GM12873 (cell line): Measurements from ENCODE around the gene TTC1.

ENCODE experiments used
- CTCF ChIP-seq: IDR thresholded peaks from 2 replicates; pipeline ENCODE4 v1.5.1; 2012; ENCODE audit warnings: low read depth, mild to moderate bottlenecking, moderate library complexity, low read length, control low read depth; ENCODE audit not compliant: insufficient read depth; ENCODE audit errors: missing control alignments

TTC1 gene

DNA sequence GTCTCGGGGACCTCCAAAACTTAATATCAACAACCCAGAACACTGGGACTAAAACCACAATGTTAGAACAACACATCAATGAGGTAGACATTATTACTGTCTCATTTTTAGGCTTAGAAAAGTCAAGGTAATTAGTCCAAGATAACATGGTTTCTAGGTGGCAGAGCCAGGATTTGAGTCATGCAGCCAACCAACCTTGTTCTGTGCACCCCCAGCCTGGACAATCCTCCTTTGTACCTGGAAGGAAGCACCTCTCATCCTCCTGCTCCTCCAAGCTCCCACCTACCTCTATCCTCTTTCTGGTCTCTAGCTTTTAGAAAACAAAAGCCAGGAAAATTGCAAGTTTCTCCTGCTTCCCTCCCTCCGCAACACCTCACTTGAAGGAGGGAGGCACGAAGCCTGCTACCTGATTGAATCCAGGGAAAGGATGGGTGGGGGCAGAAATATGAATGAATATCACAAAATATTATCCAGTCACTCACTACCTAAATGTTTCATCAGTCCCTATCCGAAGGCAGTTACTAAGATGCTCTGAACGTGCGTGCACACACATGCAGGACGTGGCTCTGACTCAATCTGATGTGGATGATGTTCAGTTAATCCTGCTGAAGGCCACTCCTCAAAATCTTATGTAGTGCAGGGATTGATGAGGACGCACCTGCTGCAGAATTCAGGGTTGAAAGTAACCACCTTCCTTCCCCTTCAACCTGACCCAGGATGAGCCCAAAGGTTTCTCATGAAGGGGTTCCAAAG is 26.3 kb upstream of the TTC1 start:
- no peak for TF ChIP-seq CTCF

GRCh38 chr5:159987031-159987674 is 21.8 kb upstream of the TTC1 start:
- peak; percentile 76 for TF ChIP-seq CTCF

- TF ChIP-seq CTCF: no peak
Observed at GRCh38 chr5:159990506-159990905, 18.4 kb upstream of the TTC1 start.

DNA sequence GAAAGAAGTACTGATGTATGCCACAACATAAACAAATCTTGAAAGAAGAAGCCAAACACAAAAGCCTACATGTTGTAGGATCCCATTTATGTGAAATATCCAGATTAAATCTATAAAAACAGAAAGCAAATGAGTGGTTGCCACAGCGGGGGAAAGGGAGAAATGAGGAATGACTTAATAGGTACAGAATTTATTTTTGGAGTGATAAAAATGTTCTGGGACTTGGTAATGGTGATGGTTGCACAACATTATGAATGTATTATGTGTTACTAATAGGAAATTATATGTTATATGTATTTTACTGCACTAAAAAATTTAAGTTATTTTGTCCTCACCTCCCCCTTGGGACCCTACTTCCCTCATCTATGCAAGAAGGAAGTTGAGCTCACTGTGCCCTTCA is 16.4 kb upstream of the TTC1 start:
- no peak for TF ChIP-seq CTCF

- TF ChIP-seq CTCF: no peak
Observed at GRCh38 chr5:159993194-159993593, 15.7 kb upstream of the TTC1 start.

GRCh38 chr5:159995907-159996306 is 13.0 kb upstream of the TTC1 start:
- no peak for TF ChIP-seq CTCF

DNA sequence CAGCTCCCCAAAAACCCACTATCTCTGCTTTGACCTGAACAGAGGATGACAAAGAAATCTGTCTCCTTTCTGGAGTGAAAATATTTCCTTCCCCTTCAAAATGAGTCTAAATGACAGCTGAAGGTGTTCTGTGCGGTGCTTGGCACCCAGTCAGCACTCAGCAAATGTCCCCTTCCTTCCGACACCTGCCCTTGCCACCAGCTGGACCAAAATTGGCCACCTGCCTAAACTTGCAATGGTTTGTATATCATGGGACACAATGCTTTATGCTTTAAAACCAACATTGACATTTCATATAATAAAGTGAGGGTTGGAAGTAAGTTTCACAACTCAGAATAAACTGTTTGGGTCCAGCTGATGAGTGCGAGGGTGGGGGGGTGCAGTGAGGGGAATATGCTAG is 7.5 kb upstream of the TTC1 start:
- TF ChIP-seq CTCF: no peak
